Measurements from ENCODE around the gene ACYP2. TPM values are rescaled to one million over a fixed set of nuclear protein-coding genes. Genes with fewer than 3 reads are reported as not detected.

ACYP2 gene
- total RNA-seq, 4 donors from 2014 or later = 12.8 to 40.5 (median 16.9) TPM

DNA sequence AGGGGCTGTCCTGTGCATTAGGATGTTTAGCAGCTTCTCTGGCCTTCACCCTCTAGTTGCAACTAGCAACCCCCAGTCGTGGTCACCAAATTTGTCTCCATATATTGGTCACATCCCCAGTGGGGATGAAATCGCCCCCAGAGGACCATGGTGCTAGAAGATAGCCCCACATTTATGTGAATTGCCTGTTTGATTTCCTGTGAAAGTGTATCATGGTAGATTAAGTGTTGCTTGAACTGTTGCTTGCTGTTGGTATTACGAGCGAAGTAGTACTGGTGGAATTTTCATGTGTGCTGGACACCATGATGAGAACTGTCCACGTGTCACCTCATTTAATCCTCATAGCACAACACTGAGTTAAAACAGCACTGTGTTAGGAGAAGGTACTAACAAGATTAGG is 81.2 kb downstream of the ACYP2 start:
- Histone ChIP-seq H3K27ac (no peak overlapping the region), H3K4me3 (no peak overlapping the region), H3K36me3 (no peaks in the 10 kb centered on the region), H3K4me1 (no peaks in the 10 kb centered on the region), H3K9me3 (no peaks in the 10 kb centered on the region), H3K27me3 (no peaks in the 10 kb centered on the region)
- ATAC-seq = no peak
- WGBS, 2 donors (ENCODE audit: low coverage in 1 of 2) = 93 to 95% methylated on average over 5 of the region's 5 CpGs
- no peak for TF ChIP-seq POLR2AphosphoS5 (IDR thresholded peaks at IDR 0.05)
- TF ChIP-seq, protein P1, sequence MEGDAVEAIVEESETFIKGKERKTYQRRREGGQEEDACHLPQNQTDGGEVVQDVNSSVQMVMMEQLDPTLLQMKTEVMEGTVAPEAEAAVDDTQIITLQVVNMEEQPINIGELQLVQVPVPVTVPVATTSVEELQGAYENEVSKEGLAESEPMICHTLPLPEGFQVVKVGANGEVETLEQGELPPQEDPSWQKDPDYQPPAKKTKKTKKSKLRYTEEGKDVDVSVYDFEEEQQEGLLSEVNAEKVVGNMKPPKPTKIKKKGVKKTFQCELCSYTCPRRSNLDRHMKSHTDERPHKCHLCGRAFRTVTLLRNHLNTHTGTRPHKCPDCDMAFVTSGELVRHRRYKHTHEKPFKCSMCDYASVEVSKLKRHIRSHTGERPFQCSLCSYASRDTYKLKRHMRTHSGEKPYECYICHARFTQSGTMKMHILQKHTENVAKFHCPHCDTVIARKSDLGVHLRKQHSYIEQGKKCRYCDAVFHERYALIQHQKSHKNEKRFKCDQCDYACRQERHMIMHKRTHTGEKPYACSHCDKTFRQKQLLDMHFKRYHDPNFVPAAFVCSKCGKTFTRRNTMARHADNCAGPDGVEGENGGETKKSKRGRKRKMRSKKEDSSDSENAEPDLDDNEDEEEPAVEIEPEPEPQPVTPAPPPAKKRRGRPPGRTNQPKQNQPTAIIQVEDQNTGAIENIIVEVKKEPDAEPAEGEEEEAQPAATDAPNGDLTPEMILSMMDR (IDR thresholded peaks at IDR 0.05) = no peak
- no peak for TF ChIP-seq EP300 (IDR thresholded peaks at IDR 0.05)
- no peak for TF ChIP-seq POLR2A (IDR thresholded peaks at IDR 0.05)

GRCh38 chr2:54204476-54204875 is 89.1 kb downstream of the ACYP2 start:
- no peak for ATAC-seq
- WGBS, 2 donors (ENCODE audit: low coverage in 1 of 2) = 80 to 93% methylated on average over 1 to 2 of the region's 2 CpGs
- Histone ChIP-seq H3K27me3 (no peaks in the 10 kb centered on the region), H3K4me1 (peaks cover 3 to 31% (median 12%) of the 10 kb centered on the region in 3 donors), H3K36me3 (no peaks in the 10 kb centered on the region), H3K9me3 (no peaks in the 10 kb centered on the region), H3K27ac (no peak overlapping the region), H3K4me3 (no peak overlapping the region)
- TF ChIP-seq POLR2AphosphoS5 (IDR thresholded peaks at IDR 0.05) = no peak
- TF ChIP-seq EP300 (IDR thresholded peaks at IDR 0.05) = no peak
- TF ChIP-seq POLR2A (IDR thresholded peaks at IDR 0.05) = no peak
- TF ChIP-seq, protein P1 (IDR thresholded peaks at IDR 0.05) = no peak

DNA sequence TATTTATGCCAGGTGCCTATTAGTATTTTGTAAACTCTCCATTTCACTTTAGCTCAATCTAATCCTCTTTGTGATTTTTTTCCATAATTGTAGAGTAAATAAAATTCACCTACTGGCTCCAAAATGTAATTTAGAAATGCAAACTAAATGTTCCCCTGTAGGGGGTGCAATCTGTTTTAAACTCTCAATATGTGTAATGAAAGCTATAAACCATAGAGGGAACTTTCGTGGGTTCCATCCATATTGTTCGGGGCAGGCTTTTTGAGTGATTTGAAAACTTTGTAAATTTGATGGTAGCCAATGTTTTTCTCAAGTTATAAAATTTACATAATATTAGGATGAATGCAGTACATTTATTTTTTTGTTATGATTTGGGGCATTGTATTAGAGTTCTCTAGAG is 91.2 kb downstream of the ACYP2 start:
- ATAC-seq = no peak
- Histone ChIP-seq H3K36me3 (no peaks in the 10 kb centered on the region), H3K27ac (no peak overlapping the region), H3K4me3 (no peak overlapping the region), H3K4me1 (peaks cover 5 to 35% (median 15%) of the 10 kb centered on the region in 3 donors), H3K9me3 (no peaks in the 10 kb centered on the region), H3K27me3 (no peaks in the 10 kb centered on the region)
- TF ChIP-seq EP300 (IDR thresholded peaks at IDR 0.05) = no peak
- TF ChIP-seq, protein P1 (IDR thresholded peaks at IDR 0.05) = peak; percentile 66 to 84 (median 76)
- 4 to 11% methylated on average over 2 of the region's 2 CpGs for WGBS, 2 donors (ENCODE audit: low coverage in 1 of 2)

DNA sequence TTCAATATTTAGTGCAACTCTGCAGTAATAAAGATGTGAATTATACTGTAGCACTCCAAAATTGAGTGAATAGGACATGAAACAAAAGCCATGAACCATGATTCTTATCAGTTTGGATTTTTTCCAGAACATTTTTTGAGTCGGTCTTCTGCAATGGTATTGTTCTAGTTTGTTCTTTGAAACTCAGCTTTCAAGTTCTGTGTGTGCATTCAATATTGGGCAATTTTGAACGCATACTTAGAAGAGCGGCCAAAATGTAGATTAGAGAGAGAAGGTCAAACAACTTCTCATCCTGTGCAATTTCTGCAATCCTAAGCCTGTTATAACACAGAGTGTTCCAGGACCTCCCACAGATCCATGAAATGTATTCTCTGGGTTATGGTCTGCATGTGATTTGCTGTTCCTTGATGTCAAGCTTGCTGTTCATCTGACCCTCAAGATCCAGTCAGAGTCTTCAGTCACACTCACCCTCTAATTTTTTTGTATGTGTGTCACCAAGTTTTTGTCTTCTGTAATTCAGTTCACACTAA is 92.3 kb downstream of the ACYP2 start:
- peaks cover 8 to 45% (median 22%) of the 10 kb centered on the region in 3 donors for H3K4me1 ChIP-seq
- WGBS, 2 donors (ENCODE audit: low coverage in 1 of 2) = 44 to 79% methylated on average over 3 of the region's 3 CpGs
- no peak overlapping the region for H3K4me3 ChIP-seq
- no peaks in the 10 kb centered on the region for H3K9me3 ChIP-seq
- H3K36me3 ChIP-seq = no peaks in the 10 kb centered on the region
- TF ChIP-seq POLR2AphosphoS5 (IDR thresholded peaks at IDR 0.05) = no peak
- ATAC-seq = no peak
- no peaks in the 10 kb centered on the region for H3K27me3 ChIP-seq
- peak overlapping the region; percentile 19 to 65 (median 45) for H3K27ac ChIP-seq

DNA sequence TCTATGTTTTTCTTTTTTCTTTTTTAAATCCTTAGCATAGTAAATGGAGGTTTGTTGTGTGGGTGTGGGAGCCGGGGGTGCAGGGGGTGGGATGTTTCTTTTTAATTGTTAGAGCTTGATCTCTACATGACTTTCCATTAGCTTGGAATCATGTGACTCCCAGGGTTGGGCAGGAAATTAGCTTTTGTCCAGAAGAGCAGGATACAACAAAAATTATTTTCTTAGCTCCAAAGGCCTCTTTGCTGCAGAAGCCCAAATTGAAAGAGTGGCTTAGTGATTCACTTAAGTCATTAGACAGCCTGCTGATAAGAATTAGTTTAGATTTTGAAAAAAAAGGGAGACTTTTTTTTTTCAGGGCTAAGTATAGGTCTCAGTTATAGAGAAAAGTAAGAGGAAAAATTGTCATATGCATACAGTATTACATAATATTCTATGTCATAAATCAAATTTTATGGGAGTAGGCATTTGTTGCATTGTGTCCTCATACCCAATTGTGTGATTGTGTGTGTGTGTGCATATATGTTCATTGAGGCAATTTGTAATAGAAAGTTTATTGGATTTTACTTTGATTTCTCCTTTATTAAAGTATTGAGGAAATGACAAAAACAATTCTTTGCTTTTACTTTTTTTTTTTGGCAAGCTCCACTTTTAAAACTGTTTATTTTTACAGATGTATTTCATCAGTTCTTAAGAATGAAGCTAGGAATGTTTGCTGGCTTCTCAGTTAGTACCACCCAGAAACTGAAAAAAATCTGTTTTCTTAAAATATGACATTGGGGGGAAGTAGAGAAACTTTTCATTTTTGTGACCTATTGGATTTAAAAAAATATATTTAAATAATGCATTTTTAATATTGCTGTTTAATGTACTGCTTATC is 93.2 kb downstream of the ACYP2 start:
- 25% methylated on average over 1 of the region's 1 CpG; no CpG with 5 or more reads in 1 of the 2 donors for WGBS, 2 donors (ENCODE audit: low coverage in 1 of 2)
- Histone ChIP-seq H3K27ac (peak overlapping the region; percentile 43 to 65 (median 47)), H3K9me3 (no peaks in the 10 kb centered on the region), H3K27me3 (no peaks in the 10 kb centered on the region), H3K36me3 (no peaks in the 10 kb centered on the region), H3K4me3 (no peak overlapping the region), H3K4me1 (peaks cover 8 to 49% (median 22%) of the 10 kb centered on the region in 3 donors)
- peak; percentile 52 for ATAC-seq
- TF ChIP-seq, protein P1 (IDR thresholded peaks at IDR 0.05) = no peak
- TF ChIP-seq POLR2AphosphoS5 (IDR thresholded peaks at IDR 0.05) (no peak), EP300 (IDR thresholded peaks at IDR 0.05) (no peak), POLR2A (IDR thresholded peaks at IDR 0.05) (no peak)
